K562 (cell line): ENCODE results near the gene YPEL3. TPM values are rescaled to one million over a fixed set of nuclear protein-coding genes. Genes with fewer than 3 reads are reported as not detected.
A peak's percentile ranks its signal among the peaks of the same experiment; 100 is the strongest.

Experiments used
- ARID2 ChIP-seq: fragments of 450-650 bp; IDR thresholded peaks from 2 replicates; pipeline ENCODE4 v1.6.1; 2017; ENCODE audit warnings: antibody characterized with exemption, mild to moderate bottlenecking
- ARNT ChIP-seq, 2 experiments: fragments of 450-650 bp; IDR thresholded peaks; 2 replicates each; pipeline ENCODE4 v1.6.1; 2016; ENCODE audit warnings: mild to moderate bottlenecking in 1 of 2
- DACH1 ChIP-seq: fragments of 450-650 bp; IDR thresholded peaks from 2 replicates; pipeline ENCODE4 v1.6.1; 2018; ENCODE audit not compliant: partially characterized antibody
- EHMT2 ChIP-seq: fragments of 450-650 bp; IDR thresholded peaks from 2 replicates; pipeline ENCODE4 v1.6.1; 2018; ENCODE audit warnings: antibody characterized with exemption
- ELF4 ChIP-seq: fragments of 450-650 bp; formaldehyde crosslinking; IDR thresholded peaks from 2 replicates; pipeline ENCODE4 v1.4.0; 2022; ENCODE audit warnings: missing genetic modification characterization
- GATAD2B ChIP-seq: fragments of 450-650 bp; IDR thresholded peaks from 2 replicates; pipeline ENCODE4 v1.6.1; 2017; ENCODE audit warnings: mild to moderate bottlenecking, borderline replicate concordance
- KLF13 ChIP-seq: fragments of 450-650 bp; IDR thresholded peaks from 2 replicates; pipeline ENCODE4 v1.6.1; 2016; ENCODE audit warnings: missing genetic modification characterization, low read depth, mild to moderate bottlenecking, missing compliant biosample characterization, moderate library complexity, borderline replicate concordance
- LARP7 ChIP-seq: fragments of 450-650 bp; IDR thresholded peaks from 2 replicates; pipeline ENCODE4 v1.6.1; 2016
- MAFG ChIP-seq: fragments of 450-650 bp; conservative IDR thresholded peaks from 2 replicates; pipeline ENCODE4 v1.6.1; 2016; ENCODE audit warnings: missing genetic modification characterization, missing compliant biosample characterization
- MIER1 ChIP-seq: fragments of 450-650 bp; IDR thresholded peaks from 2 replicates; pipeline ENCODE4 v1.6.1; 2016; ENCODE audit warnings: antibody characterized with exemption, mild to moderate bottlenecking, low read depth
- MYNN ChIP-seq, 2 experiments: sonication (generic); formaldehyde crosslinking in 1 of 2; IDR thresholded peaks; 2 replicates each; pipeline versions ENCODE4 v1.5.0 to v1.6.1; 2016 to 2020; ENCODE audit warnings: antibody characterized with exemption in 1 of 2, missing genetic modification reagents in 1 of 2
- RAD21 ChIP-seq, 2 experiments: fragments of 250-450 bp in 1 of 2; fragments of 450-650 bp in 1 of 2; sonication (Bioruptor Pico) in 1 of 2; formaldehyde crosslinking in 1 of 2; IDR thresholded peaks in 1 of 2; conservative IDR thresholded peaks in 1 of 2; 2 replicates each; pipeline versions ENCODE4 v1.4.0 to v1.8.0; 2020 to 2022; ENCODE audit warnings: mild to moderate bottlenecking in 2 of 2, moderate library complexity in 1 of 2
- RBFOX2 ChIP-seq: fragments of 200-400 bp; formaldehyde crosslinking; IDR thresholded peaks from 2 replicates; pipeline ENCODE4 v1.6.1; 2017; ENCODE audit warnings: low read depth, mild to moderate bottlenecking, low read length, moderate library complexity
- RBM22 ChIP-seq: fragments of 200-400 bp; formaldehyde crosslinking; IDR thresholded peaks from 2 replicates; pipeline ENCODE4 v1.6.1; 2018; ENCODE audit warnings: low read length, low read depth; ENCODE audit not compliant: poor library complexity, severe bottlenecking
- RUNX1 ChIP-seq: sonication (generic); IDR thresholded peaks from 2 replicates; pipeline ENCODE4 v1.6.1; 2016; ENCODE audit warnings: antibody characterized with exemption, low read depth
- SMAD1 ChIP-seq: fragments of 150-350 bp; IDR thresholded peaks from 2 replicates; pipeline ENCODE4 v1.6.1; 2014; ENCODE audit warnings: low read length, low read depth; ENCODE audit not compliant: partially characterized antibody
- SMAD3 ChIP-seq: fragments of 450-650 bp; formaldehyde crosslinking; conservative IDR thresholded peaks from 2 replicates; pipeline ENCODE4 v1.4.0; 2020; ENCODE audit warnings: mild to moderate bottlenecking
- SNIP1 ChIP-seq: fragments of 450-650 bp; IDR thresholded peaks from 2 replicates; pipeline ENCODE4 v1.7.1; 2017; ENCODE audit warnings: low read depth, mild to moderate bottlenecking
- SUPT5H ChIP-seq: fragments of 450-650 bp; IDR thresholded peaks from 2 replicates; pipeline ENCODE4 v1.6.1; 2016
- TCF7 ChIP-seq: sonication (generic); IDR thresholded peaks from 2 replicates; pipeline ENCODE4 v1.6.1; 2016; ENCODE audit warnings: antibody characterized with exemption, borderline replicate concordance
- TRIM28 ChIP-seq: fragments of 450-650 bp; IDR thresholded peaks from 2 replicates; pipeline ENCODE4 v1.6.1; 2017
- ZBTB7A ChIP-seq: IDR thresholded peaks from 2 replicates; pipeline ENCODE4 v1.6.1; 2011; ENCODE audit warnings: low read depth, mild to moderate bottlenecking, low read length, moderate library complexity, borderline replicate concordance; ENCODE audit not compliant: control insufficient read depth
- ZNF24 ChIP-seq: fragments of 450-650 bp; IDR thresholded peaks from 2 replicates; pipeline ENCODE4 v1.6.1; 2016
- ZNF444 ChIP-seq: fragments of 250-450 bp; sonication (Bioruptor Pico); IDR thresholded peaks from 2 replicates; pipeline ENCODE4 v1.4.0; 2020; ENCODE audit warnings: mild to moderate bottlenecking, moderate library complexity
- ZNF668 ChIP-seq: fragments of 250-450 bp; sonication (Bioruptor Pico); IDR thresholded peaks from 2 replicates; pipeline ENCODE4 v1.8.0; 2022; ENCODE audit warnings: mild to moderate bottlenecking, inconsistent platforms
- polyA plus RNA-seq, 8 experiments: library from polyadenylated mRNA; depleted of rRNA in 4 of 8; stranded (reverse) in 5 of 8; unstranded in 3 of 8; fragments of >200 nt; fragmentation: Nextera tagmentation in 2 of 8; fragmentation: Illumina TruSeq in 1 of 8; extraction: Ambion mirVana in 2 of 8; extraction: Trizol in 1 of 8; gene quantifications; 2 replicates each; pipeline versions ENCODE4 v1.2.1 to v1.2.3, GENCODE V29; 2011 to 2014; ENCODE audit warnings: inconsistent platforms in 1 of 8, missing spikeins in 1 of 8
- total RNA-seq, 7 experiments: library from RNA; depleted of rRNA in 6 of 7; stranded (reverse); fragments of >200 nt in 6 of 7; fragmentation: Illumina TruSeq in 2 of 7; extraction: Trizol in 2 of 7; gene quantifications; 2 replicates each; pipeline versions ENCODE4 v1.2.1 to v1.2.3, GENCODE V29; 2011 to 2021; ENCODE audit warnings: low replicate concordance in 1 of 7
- TF ChIP-seq, protein P1 (sequence below): fragments of 250-450 bp; sonication (Bioruptor Pico); IDR thresholded peaks from 2 replicates; pipeline ENCODE4 v1.5.0; 2020; ENCODE audit warnings: mild to moderate bottlenecking, borderline replicate concordance
- TF ChIP-seq, protein P2 (sequence below), 2 experiments: fragments of 450-650 bp in 1 of 2; sonication (generic) in 1 of 2; formaldehyde crosslinking; conservative IDR thresholded peaks; 2 replicates each; pipeline versions ENCODE4 v1.4.0 to v1.8.1; 2020 to 2022; ENCODE audit warnings: mild to moderate bottlenecking in 1 of 2, missing genetic modification reagents in 1 of 2
- TF ChIP-seq, protein P3 (sequence below): fragments of 250-450 bp; sonication (Bioruptor Pico); IDR thresholded peaks from 2 replicates; pipeline ENCODE4 v1.8.0; 2022; ENCODE audit warnings: inconsistent platforms, mild to moderate bottlenecking, moderate library complexity, borderline replicate concordance

YPEL3 gene
- total and polyA plus RNA-seq, 9 of the 15 experiments (the other 6 are each of a cell fraction or from before 2014, with no cell fraction given) = 0.41 to 15.0 (median 2.9) TPM

DNA sequence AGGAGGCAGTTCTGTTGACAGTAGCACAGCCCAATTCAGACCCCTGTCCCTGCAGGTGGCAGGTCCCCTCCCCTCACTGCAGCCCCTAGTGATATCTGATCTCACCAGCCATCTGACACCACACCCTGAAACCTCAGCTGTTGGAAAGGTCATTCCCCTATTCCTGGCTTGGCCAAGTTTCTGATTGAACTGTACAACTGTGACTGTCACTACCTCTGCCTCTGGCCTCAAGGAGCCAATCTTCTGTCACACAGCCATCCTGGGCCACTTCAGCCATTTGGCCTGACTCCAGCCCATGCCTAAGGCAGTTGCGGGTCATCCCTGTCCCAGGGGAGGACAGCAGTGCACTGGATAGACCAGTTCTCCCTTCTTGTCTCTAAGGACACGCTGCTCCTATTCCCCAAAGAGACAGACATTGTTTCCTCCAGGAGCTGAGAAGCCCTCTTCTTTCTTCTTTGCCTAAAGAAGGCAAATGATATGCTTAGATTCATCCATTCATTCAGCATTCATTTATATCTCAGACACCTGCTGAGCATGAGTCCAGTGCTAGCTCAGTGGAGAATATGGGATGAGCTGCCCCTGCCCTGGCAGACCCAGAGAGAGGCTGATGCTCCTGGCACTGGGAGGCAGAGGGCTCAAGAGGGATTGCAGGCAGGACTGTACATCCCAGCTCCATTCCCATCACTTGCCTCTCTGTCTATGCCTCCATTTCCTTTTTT is 35.0 kb downstream of the YPEL3 start (continued):
- TF ChIP-seq, protein P1, sequence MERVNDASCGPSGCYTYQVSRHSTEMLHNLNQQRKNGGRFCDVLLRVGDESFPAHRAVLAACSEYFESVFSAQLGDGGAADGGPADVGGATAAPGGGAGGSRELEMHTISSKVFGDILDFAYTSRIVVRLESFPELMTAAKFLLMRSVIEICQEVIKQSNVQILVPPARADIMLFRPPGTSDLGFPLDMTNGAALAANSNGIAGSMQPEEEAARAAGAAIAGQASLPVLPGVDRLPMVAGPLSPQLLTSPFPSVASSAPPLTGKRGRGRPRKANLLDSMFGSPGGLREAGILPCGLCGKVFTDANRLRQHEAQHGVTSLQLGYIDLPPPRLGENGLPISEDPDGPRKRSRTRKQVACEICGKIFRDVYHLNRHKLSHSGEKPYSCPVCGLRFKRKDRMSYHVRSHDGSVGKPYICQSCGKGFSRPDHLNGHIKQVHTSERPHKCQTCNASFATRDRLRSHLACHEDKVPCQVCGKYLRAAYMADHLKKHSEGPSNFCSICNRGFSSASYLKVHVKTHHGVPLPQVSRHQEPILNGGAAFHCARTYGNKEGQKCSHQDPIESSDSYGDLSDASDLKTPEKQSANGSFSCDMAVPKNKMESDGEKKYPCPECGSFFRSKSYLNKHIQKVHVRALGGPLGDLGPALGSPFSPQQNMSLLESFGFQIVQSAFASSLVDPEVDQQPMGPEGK (CRISPR knock-in tag) = no peak
- TF ChIP-seq SMAD3 (CRISPR knock-in tag) = no peak
- TF ChIP-seq, protein P2, sequence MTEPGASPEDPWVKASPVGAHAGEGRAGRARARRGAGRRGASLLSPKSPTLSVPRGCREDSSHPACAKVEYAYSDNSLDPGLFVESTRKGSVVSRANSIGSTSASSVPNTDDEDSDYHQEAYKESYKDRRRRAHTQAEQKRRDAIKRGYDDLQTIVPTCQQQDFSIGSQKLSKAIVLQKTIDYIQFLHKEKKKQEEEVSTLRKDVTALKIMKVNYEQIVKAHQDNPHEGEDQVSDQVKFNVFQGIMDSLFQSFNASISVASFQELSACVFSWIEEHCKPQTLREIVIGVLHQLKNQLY (CRISPR knock-in tag; conservative IDR thresholded peaks at IDR 0.05) = no peak
- no peak for TF ChIP-seq KLF13 (tag)
- no peak for TF ChIP-seq ELF4 (CRISPR knock-in tag)
- TF ChIP-seq GATAD2B = no peak
- TF ChIP-seq ARNT (IDR thresholded peaks at IDR 0.05) = no peak
- TF ChIP-seq EHMT2 = no peak
- TF ChIP-seq MYNN (IDR thresholded peaks at IDR 0.05) = no peak
- no peak for TF ChIP-seq MYNN (CRISPR knock-in tag; IDR thresholded peaks at IDR 0.05)
- TF ChIP-seq MAFG (tag) = no peak
- no peak for TF ChIP-seq TRIM28
- TF ChIP-seq RBFOX2 = no peak
- no peak for TF ChIP-seq ARID2
- TF ChIP-seq SUPT5H = no peak
- TF ChIP-seq LARP7 = no peak
- TF ChIP-seq SNIP1 = no peak
- TF ChIP-seq ZNF668 (CRISPR knock-in tag) = no peak
- TF ChIP-seq RAD21 (CRISPR knock-in tag; conservative IDR thresholded peaks at IDR 0.05 in 1 of 2, IDR thresholded peaks at IDR 0.05 in 1 of 2) = no peak
- TF ChIP-seq, protein P3, sequence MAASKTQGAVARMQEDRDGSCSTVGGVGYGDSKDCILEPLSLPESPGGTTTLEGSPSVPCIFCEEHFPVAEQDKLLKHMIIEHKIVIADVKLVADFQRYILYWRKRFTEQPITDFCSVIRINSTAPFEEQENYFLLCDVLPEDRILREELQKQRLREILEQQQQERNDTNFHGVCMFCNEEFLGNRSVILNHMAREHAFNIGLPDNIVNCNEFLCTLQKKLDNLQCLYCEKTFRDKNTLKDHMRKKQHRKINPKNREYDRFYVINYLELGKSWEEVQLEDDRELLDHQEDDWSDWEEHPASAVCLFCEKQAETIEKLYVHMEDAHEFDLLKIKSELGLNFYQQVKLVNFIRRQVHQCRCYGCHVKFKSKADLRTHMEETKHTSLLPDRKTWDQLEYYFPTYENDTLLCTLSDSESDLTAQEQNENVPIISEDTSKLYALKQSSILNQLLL (CRISPR knock-in tag) = no peak
- 0 out of 2 replicates have a peak, but pooled peaks have one; percentile 42 for TF ChIP-seq ZBTB7A
- no peak for TF ChIP-seq TCF7
- no peak for TF ChIP-seq ZNF444
- TF ChIP-seq SMAD1 = no peak
- no peak for TF ChIP-seq RBM22
- no peak for TF ChIP-seq RUNX1
- no peak for TF ChIP-seq MIER1
- no peak for TF ChIP-seq ZNF24
- no peak for TF ChIP-seq DACH1
